Renal cortex interstitium (tissue), 11 donors: ENCODE results near the gene SPOCK2. TPM values are rescaled to one million over a fixed set of nuclear protein-coding genes. Genes with fewer than 3 reads are reported as not detected.

ENCODE experiments used
- DNase-seq, 11 donors: peaks; one replicate each; pipeline ENCODE4 v3.0.0-alpha.2; 2013; ENCODE audit warnings: low read depth in 9 of 11, low spot score in 4 of 11; ENCODE audit errors: extremely low read depth in 1 of 11
- polyA plus RNA-seq, 3 donors: library from polyadenylated mRNA; unstranded; fragments of 120-200 nt; gene quantifications; one replicate each; pipeline ENCODE4 v1.2.1, GENCODE V29; 2013; ENCODE audit not compliant: insufficient read length in 3 of 3

SPOCK2 gene
- polyA plus RNA-seq, 3 donors, result 119 to 151 (median 140) TPM

DNA sequence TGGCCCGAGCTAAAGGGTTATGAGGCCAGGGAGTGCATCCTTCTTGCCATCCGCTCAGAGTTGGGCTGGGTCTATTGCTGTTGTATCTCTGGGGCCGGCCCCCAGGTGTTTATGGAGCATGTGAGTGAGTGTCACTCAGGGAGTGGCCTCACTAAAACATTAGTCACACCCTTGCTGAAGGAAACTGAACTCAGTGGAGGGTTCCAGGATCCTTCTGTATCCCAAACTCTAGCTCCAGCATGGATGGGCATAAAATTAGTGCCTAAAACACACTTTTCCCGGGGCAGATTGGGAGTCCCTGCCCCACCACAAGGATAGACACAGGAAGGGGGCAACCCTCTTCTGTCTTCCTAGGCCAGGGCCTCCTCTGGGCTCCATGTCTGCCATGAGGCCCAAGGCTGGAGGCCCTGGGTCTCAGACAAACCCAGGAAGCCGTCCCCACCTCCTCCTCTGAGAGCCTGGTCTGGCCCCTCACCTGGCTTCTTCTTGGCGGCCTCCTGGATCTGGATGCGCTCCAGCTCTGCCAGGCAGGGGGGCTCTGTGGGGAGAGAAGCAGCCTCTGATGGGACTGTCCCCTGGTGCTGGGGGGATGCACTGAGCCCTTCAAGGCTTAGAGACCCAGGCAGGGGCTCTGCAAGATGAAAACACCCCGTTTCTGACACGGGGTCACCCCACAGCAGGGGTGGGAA is 24.5 kb downstream of the SPOCK2 start:
- no peak for DNase-seq

DNA sequence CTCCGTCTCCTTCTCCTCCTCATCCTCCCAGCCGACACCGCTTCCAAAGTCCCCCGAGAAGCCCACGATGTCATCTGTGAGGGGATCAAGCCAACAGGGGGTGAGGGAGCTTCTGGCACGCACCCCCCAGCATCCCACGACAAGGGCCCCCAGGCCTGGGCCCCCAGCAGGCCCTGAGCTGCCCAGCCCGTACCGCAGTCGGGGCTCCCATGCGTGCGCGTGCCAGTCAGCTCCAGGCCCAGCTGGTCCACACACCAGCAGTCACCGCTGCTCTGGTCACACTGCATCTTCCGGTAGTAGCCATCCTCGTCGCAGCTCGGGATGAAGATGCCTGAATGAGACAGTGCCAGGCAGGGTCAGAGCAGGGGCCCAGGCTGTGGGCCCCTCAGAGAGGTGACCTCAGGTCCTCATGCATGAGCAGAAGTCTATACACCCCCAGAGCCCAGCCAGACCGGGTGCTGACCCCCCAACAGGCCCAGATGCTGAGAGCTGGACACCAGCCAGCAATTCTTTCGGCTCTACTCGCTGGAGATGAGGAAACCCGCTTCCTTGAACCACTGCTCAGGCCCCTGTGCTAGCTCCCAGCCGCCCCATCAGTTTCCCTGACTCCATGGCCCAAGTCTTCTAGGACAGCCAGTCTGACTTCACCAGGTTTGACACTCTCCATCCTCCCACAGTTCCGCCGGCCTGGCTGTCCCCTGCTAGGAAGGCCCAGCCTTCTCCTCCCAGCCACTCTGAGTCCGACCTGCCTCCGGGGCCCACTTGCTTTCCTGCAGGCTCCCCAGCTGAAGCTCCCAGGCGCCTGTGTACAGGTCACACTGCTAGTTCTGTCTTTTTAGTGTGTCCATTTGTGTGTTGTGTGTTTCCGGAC is 25.3 kb downstream of the SPOCK2 start:
- DNase-seq, result no peak

DNA sequence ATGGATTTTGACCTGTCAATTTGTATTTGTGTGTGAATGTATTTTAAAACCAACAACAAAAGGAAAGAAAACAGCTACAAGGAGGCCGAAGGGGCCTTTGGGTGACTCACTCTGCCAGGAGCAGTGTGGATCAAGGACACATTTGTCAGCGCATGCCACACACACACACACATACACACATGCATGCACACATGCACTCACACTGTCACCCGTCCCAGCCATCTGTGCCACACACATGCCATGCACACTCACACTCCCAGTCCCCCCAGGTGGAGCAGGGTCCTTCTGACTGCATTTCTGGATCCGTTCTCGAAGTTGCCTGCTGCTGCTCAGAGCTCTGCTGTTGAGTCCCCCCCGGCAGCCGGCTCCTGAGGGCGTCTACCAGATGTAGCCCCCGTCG is 26.0 kb downstream of the SPOCK2 start:
- DNase-seq, result no peak

- no peak for DNase-seq
Observed at GRCh38 chr10:72061930-72062329, 26.4 kb downstream of the SPOCK2 start.

DNA sequence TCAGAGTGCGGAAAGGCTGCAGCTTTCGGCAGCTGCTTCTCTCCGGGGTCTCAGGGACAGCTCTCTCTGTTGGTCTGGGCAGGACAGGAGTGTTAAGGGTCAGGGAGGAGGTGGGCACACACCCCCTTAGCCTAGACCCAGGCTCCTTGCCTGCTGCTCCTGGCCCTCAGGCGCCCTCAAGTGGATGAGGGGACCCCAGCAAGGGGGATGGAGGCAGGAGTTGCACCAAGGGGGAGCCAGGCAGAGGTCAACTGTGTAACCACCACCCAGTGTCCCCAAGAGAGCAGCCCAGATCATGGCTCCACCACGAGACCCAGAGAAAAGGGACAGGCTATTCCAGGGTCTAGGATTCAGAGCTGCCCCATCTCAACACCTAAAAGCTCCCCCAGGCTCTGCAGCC is 26.9 kb downstream of the SPOCK2 start:
- DNase-seq, result no peak

- no peak for DNase-seq
Observed at GRCh38 chr10:72059843-72060822, 28.2 kb downstream of the SPOCK2 start.

- DNase-seq, result no peak
Observed at GRCh38 chr10:72058989-72059842, 29.1 kb downstream of the SPOCK2 start.

DNA sequence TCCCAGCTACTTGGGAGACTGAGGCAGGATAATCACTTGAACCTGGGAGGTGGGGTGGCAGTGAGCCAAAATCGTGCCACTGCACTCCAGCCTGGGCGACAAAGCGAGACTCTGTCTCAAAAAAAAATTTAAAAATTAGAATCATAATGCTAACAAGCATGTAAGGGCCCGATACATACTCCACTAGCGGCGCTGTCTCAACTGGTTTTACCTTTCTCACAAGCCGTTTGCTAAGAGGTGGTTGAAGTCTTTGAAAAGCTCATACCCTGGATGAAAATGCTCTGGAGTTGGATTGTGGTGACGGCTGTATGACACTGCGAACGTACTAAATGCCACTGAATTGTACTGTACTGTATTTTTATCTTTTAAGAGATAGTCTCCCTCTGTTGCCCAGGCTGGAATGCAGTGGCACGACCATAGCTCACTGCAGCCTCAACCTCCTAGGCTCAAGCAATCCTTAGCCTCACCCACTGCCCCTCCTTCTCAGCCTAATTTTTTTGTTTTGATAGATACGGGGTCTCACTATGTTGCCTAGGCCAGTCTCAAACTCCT is 29.9 kb downstream of the SPOCK2 start:
- no peak for DNase-seq

GRCh38 chr10:72056932-72057751 is 31.2 kb downstream of the SPOCK2 start:
- DNase-seq, result no peak

DNA sequence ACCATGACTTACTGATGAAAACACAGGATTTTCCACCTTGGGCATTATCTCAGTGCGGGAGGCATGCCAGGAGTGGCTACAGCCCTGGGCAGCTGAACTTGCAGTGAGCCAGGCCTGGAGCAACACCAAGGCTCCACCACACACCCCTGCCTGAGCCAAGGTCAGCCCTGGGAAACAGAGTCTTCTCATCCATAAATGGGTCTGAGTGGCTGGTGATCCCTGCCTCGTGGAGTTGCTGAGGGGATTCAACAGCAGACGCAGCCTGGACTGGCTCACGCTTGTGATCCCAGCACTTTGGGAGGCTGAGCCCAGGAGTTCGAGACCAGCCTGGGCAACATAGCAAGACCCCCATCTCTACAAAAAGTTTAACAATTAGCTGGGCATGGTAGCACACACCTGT is 32.2 kb downstream of the SPOCK2 start:
- no peak for DNase-seq

DNA sequence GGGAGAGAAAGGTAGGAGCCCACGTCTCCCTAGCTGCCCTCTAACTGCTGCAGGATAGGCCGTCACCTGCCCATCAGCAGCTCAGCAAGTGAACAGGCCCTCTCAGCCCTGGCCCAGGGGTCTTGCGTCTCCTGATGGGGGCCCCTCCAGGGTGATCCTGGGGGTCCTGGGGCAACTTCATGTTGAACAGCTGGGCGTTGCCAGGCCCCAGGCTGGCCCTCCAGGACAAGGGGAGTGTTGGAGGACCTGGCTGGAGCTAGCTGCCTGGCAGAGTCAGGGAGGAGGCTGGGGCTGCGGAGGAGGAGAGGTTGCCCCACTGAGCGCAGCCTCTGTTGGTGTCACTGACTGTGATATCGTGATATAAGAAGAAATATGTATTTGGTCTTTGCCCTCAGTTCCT is 34.7 kb downstream of the SPOCK2 start:
- DNase-seq, result no peak

GRCh38 chr10:72050873-72051272 is 37.5 kb downstream of the SPOCK2 start:
- DNase-seq, result no peak

DNA sequence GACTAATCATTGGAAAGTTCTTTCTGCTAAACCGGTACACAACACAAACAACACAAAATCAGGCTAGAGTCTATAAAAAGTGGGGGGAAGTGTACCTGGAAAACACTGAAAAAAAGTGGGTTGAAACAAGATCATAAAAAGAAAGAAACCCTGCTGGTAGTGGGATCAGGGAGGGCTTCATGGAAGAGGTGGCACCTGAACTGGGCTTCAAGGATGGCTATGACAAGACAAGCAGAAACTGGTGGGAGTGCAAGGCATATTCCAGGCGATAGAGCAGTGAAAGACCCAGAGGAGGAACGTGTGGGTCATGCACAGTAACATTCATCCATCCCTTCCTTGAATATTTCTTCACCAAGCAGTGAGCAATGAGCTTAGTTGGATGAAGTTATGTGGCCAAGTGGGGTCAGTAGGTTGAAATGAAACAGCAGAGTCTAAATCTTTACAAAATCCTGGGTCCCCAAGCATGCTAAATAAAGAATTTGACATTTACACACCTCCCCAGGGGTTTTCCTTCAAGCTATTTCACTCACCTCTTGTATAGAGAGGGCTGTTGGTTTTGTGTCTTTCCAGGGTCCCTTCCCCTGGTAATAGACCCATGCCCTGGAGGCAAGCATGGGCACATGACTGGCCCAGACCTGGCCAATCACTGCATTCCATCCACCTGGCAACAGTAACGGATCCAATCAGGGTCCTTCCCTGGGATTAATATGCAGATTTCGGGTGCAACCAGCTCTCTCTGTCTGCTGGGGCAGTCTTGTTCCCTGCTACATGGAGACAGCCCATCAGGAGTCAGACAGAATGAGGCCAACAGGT is 38.2 kb downstream of the SPOCK2 start:
- no peak for DNase-seq

- no peak for DNase-seq
Observed at GRCh38 chr10:72049472-72049871, 38.9 kb downstream of the SPOCK2 start.

GRCh38 chr10:72048450-72049124 is 39.8 kb downstream of the SPOCK2 start:
- peak; percentile 86 to 97 (median 92) for DNase-seq

DNA sequence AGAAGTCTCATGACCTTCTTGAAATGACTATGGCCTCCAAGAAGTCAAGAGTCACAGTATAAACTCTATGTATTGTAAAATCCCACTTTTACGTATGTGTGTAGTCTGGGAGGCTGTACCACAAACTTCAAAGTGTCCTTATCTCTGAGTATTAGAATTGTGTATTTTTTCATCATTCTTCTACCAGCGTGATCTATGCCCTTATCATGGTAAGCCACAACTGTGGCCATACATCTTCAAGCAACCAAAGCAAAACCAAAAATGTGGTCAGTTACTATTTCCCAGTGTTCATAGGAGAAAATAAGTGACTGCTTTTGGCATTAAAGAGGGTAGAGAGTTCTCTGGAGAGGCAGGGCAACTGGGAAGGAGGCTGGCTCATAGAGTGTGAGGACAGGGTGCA is 42.8 kb downstream of the SPOCK2 start:
- DNase-seq, result no peak
